Effector memory CD8-positive, alpha-beta T cell (primary cell): ENCODE results near the gene GPBAR1.
A peak's percentile ranks its signal among the peaks of the same experiment; 100 is the strongest.

ENCODE experiments used
- ATAC-seq: fragments of 150-1000 bp; cut with Tn5 transposase; replicated peaks from 2 replicates; pipeline ENCODE4 v1.10.0; 2021; ENCODE audit warnings: mild to moderate bottlenecking, moderate library complexity
- DNase-seq, 3 experiments: peaks; one replicate each; pipeline ENCODE4 v3.0.0; 2021
- H3K27ac Mint-ChIP-seq, 2 donors: one replicate each; pipeline ENCODE4 v1.8.0; 2022; ENCODE audit warnings: mild to moderate bottlenecking in 2 of 2, mixed read lengths in 2 of 2, moderate library complexity in 2 of 2
- H3K27me3 Mint-ChIP-seq, 2 donors: one replicate each; pipeline ENCODE4 v1.8.0; 2022; ENCODE audit warnings: mixed read lengths in 2 of 2
- H3K36me3 Mint-ChIP-seq: one replicate; pipeline ENCODE4 v1.8.0; 2022; ENCODE audit warnings: mild to moderate bottlenecking, moderate library complexity, mixed read lengths; ENCODE audit not compliant: insufficient read depth
- H3K4me1 Mint-ChIP-seq, 2 donors: one replicate each; pipeline ENCODE4 v1.8.0; 2022; ENCODE audit warnings: low read depth in 2 of 2, mixed read lengths in 2 of 2
- H3K4me3 Mint-ChIP-seq, 2 donors: one replicate each; pipeline ENCODE4 v1.8.0; 2022; ENCODE audit warnings: mild to moderate bottlenecking in 2 of 2, mixed read lengths in 2 of 2, moderate library complexity in 2 of 2
- H3K9me3 Mint-ChIP-seq, 2 donors: one replicate each; pipeline ENCODE4 v1.8.0; 2022; ENCODE audit warnings: mixed read lengths in 2 of 2

GPBAR1 gene

GRCh38 chr2:218289639-218290315 is 29.0 kb downstream of the GPBAR1 start:
- Mint-ChIP-seq H3K36me3 (peaks cover 26% of the 10 kb centered on the region), H3K9me3 (no peaks in the 10 kb centered on the region), H3K27me3 (no peaks in the 10 kb centered on the region), H3K27ac (peak overlapping the region; percentile 99), H3K4me3 (peak overlapping the region; percentile 88 to 89), H3K4me1 (peaks cover 70 to 74% of the 10 kb centered on the region in 2 donors)
- no peak for ATAC-seq
- DNase-seq: no peak

GRCh38 chr2:218290316-218291261 is 29.8 kb downstream of the GPBAR1 start:
- peaks cover 62 to 69% of the 10 kb centered on the region in 2 donors for H3K4me1 Mint-ChIP-seq
- peaks cover 21% of the 10 kb centered on the region for H3K36me3 Mint-ChIP-seq
- H3K27ac Mint-ChIP-seq: peak overlapping the region; percentile 99
- peak; percentile 22 for ATAC-seq
- DNase-seq: peak; percentile 35 to 49 (median 39)
- H3K9me3 Mint-ChIP-seq: no peaks in the 10 kb centered on the region
- H3K27me3 Mint-ChIP-seq: no peaks in the 10 kb centered on the region
- H3K4me3 Mint-ChIP-seq: peak overlapping the region; percentile 88 to 89

GRCh38 chr2:218291318-218292047 is 30.7 kb downstream of the GPBAR1 start:
- Mint-ChIP-seq H3K4me1 (peaks cover 53 to 60% of the 10 kb centered on the region in 2 donors), H3K9me3 (no peaks in the 10 kb centered on the region), H3K27ac (peak overlapping the region; percentile 99), H3K27me3 (no peaks in the 10 kb centered on the region), H3K4me3 (peak overlapping the region; percentile 88 to 89), H3K36me3 (peaks cover 14% of the 10 kb centered on the region)
- no peak for DNase-seq
- ATAC-seq: no peak

GRCh38 chr2:218292048-218293014 is 31.5 kb downstream of the GPBAR1 start, which contains the start of gene TMBIM1:
TSS of gene TMBIM1 (minus strand) at chr2:218292503. CDS start at chr2:218282141, 10,362 bp downstream.
- Mint-ChIP-seq H3K4me1 (peaks cover 45 to 51% of the 10 kb centered on the region in 2 donors), H3K27me3 (no peaks in the 10 kb centered on the region), H3K4me3 (peak within 1 kb of the TSS; percentile 88 to 89), H3K36me3 (peaks cover 5% of the 10 kb centered on the region), H3K9me3 (no peaks in the 10 kb centered on the region), H3K27ac (peak within 1 kb of the TSS; percentile 99)
- DNase-seq (peak; percentile 78 to 84 (median 83)), ATAC-seq (peak; percentile 89)

GRCh38 chr2:218293715-218294429 is 33.1 kb downstream of the GPBAR1 start:
- H3K36me3 Mint-ChIP-seq: peaks cover 5% of the 10 kb centered on the region
- no peaks in the 10 kb centered on the region for H3K27me3 Mint-ChIP-seq
- peak overlapping the region in 1 of 2 donors; percentile 99 for H3K27ac Mint-ChIP-seq
- H3K4me3 Mint-ChIP-seq: peak overlapping the region in 1 of 2 donors; percentile 42
- DNase-seq (no peak), ATAC-seq (no peak)
- H3K4me1 Mint-ChIP-seq: peaks cover 34 to 40% of the 10 kb centered on the region in 2 donors
- H3K9me3 Mint-ChIP-seq: no peaks in the 10 kb centered on the region

- ATAC-seq: no peak
- peak overlapping the region in 1 of 2 donors; percentile 99 for H3K27ac Mint-ChIP-seq
- no peak for DNase-seq
- peaks cover 30 to 34% of the 10 kb centered on the region in 2 donors for H3K4me1 Mint-ChIP-seq
- peaks cover 6% of the 10 kb centered on the region for H3K36me3 Mint-ChIP-seq
- H3K9me3 Mint-ChIP-seq: no peaks in the 10 kb centered on the region
- H3K4me3 Mint-ChIP-seq: no peak overlapping the region
- no peaks in the 10 kb centered on the region for H3K27me3 Mint-ChIP-seq
Measured at GRCh38 chr2:218294430-218295022, 33.7 kb downstream of the GPBAR1 start.

- peaks cover 6% of the 10 kb centered on the region for H3K36me3 Mint-ChIP-seq
- H3K4me3 Mint-ChIP-seq: no peak overlapping the region
- no peaks in the 10 kb centered on the region for H3K27me3 Mint-ChIP-seq
- DNase-seq: no peak
- no peaks in the 10 kb centered on the region for H3K9me3 Mint-ChIP-seq
- peaks cover 25 to 29% of the 10 kb centered on the region in 2 donors for H3K4me1 Mint-ChIP-seq
- H3K27ac Mint-ChIP-seq: peak overlapping the region in 1 of 2 donors; percentile 38
- no peak for ATAC-seq
Measured at GRCh38 chr2:218295029-218295428, 34.2 kb downstream of the GPBAR1 start.

- Mint-ChIP-seq H3K36me3 (peaks cover 7% of the 10 kb centered on the region), H3K27ac (no peak overlapping the region), H3K4me1 (peaks cover 15 to 18% of the 10 kb centered on the region in 2 donors), H3K27me3 (no peaks in the 10 kb centered on the region), H3K9me3 (no peaks in the 10 kb centered on the region), H3K4me3 (no peak overlapping the region)
- DNase-seq (no peak), ATAC-seq (no peak)
Measured at GRCh38 chr2:218296200-218296599, 35.4 kb downstream of the GPBAR1 start.

- no peak for DNase-seq
- peaks cover 7% of the 10 kb centered on the region for H3K36me3 Mint-ChIP-seq
- H3K4me3 Mint-ChIP-seq: no peak overlapping the region
- no peak overlapping the region for H3K27ac Mint-ChIP-seq
- H3K27me3 Mint-ChIP-seq: no peaks in the 10 kb centered on the region
- ATAC-seq: no peak
- peaks cover 13 to 15% of the 10 kb centered on the region in 2 donors for H3K4me1 Mint-ChIP-seq
- no peaks in the 10 kb centered on the region for H3K9me3 Mint-ChIP-seq
Measured at GRCh38 chr2:218296847-218297246, 36.0 kb downstream of the GPBAR1 start.

- Mint-ChIP-seq H3K4me1 (peaks cover 6 to 13% of the 10 kb centered on the region in 2 donors), H3K36me3 (peaks cover 7% of the 10 kb centered on the region), H3K9me3 (no peaks in the 10 kb centered on the region), H3K27ac (no peak overlapping the region), H3K27me3 (no peaks in the 10 kb centered on the region), H3K4me3 (no peak overlapping the region)
- DNase-seq (no peak), ATAC-seq (no peak)
Measured at GRCh38 chr2:218298314-218298875, 37.6 kb downstream of the GPBAR1 start.

GRCh38 chr2:218300141-218300540 is 39.3 kb downstream of the GPBAR1 start:
- Mint-ChIP-seq H3K4me1 (peaks cover 6% of the 10 kb centered on the region in 2 donors), H3K27me3 (no peaks in the 10 kb centered on the region), H3K27ac (no peak overlapping the region), H3K36me3 (peaks cover 7% of the 10 kb centered on the region), H3K4me3 (no peak overlapping the region), H3K9me3 (no peaks in the 10 kb centered on the region)
- DNase-seq (no peak), ATAC-seq (no peak)
